Neural progenitor cell (in vitro differentiated cells): ENCODE results near the gene AGTRAP. TPM values are rescaled to one million over a fixed set of nuclear protein-coding genes. Genes with fewer than 3 reads are reported as not detected.

ENCODE experiments used
- DNase-seq: peaks from one replicate; pipeline ENCODE4 v3.0.0-alpha.2; 2016; ENCODE audit warnings: low spot score
- H2AFZ ChIP-seq: fragments of 200-600 bp; sonication (generic); replicated peaks from 2 replicates; pipeline ENCODE4 v1.6.1; 2016; ENCODE audit warnings: antibody characterized with exemption
- H3F3A ChIP-seq: fragments of 200-600 bp; sonication (generic); 2 replicates; pipeline ENCODE4 v1.6.1; 2016; ENCODE audit warnings: antibody characterized with exemption, low read depth
- H3K27ac ChIP-seq: fragments of 200-600 bp; sonication (generic); 2 replicates; pipeline ENCODE4 v1.5.1; 2016; ENCODE audit warnings: mild to moderate bottlenecking
- H3K27me3 ChIP-seq: fragments of 200-600 bp; sonication (generic); 2 replicates; pipeline ENCODE4 v1.6.1; 2016; ENCODE audit warnings: mild to moderate bottlenecking, moderate library complexity
- H3K36me3 ChIP-seq: fragments of 200-600 bp; sonication (generic); 2 replicates; pipeline ENCODE4 v1.5.1; 2016
- H3K4me1 ChIP-seq: fragments of 200-600 bp; sonication (generic); 2 replicates; pipeline ENCODE4 v1.6.1; 2016; ENCODE audit warnings: mixed run types
- H3K4me2 ChIP-seq: fragments of 200-600 bp; sonication (generic); 2 replicates; pipeline ENCODE4 v1.6.1; 2016
- H3K4me3 ChIP-seq: fragments of 200-600 bp; sonication (generic); 2 replicates; pipeline ENCODE4 v1.5.1; 2016
- H3K79me2 ChIP-seq: fragments of 200-600 bp; sonication (generic); 2 replicates; pipeline ENCODE4 v1.6.1; 2016; ENCODE audit warnings: low read depth
- H3K9ac ChIP-seq: fragments of 200-600 bp; sonication (generic); 2 replicates; pipeline ENCODE4 v1.6.1; 2016
- H3K9me3 ChIP-seq: fragments of 200-600 bp; sonication (generic); 2 replicates; pipeline ENCODE4 v1.5.1; 2016; ENCODE audit warnings: low read depth
- H4K20me1 ChIP-seq: fragments of 200-600 bp; sonication (generic); 2 replicates; pipeline ENCODE4 v1.6.1; 2016; ENCODE audit warnings: low read depth
- H3K27ac Mint-ChIP-seq: 3 replicates; pipeline ENCODE4 v1.8.0; 2021; ENCODE audit warnings: mixed read lengths
- H3K27me3 Mint-ChIP-seq: 2 replicates; pipeline ENCODE4 v1.8.0; 2022; ENCODE audit warnings: low read depth, mild to moderate bottlenecking, inconsistent platforms, moderate library complexity, mixed read lengths; ENCODE audit not compliant: insufficient read depth
- H3K36me3 Mint-ChIP-seq: 3 replicates; pipeline ENCODE4 v1.8.0; 2021; ENCODE audit warnings: mixed read lengths
- H3K4me1 Mint-ChIP-seq: 3 replicates; pipeline ENCODE4 v1.8.0; 2021; ENCODE audit warnings: mixed read lengths
- H3K4me3 Mint-ChIP-seq: 3 replicates; pipeline ENCODE4 v1.8.0; 2021; ENCODE audit warnings: mild to moderate bottlenecking, moderate library complexity, mixed read lengths
- H3K9me3 Mint-ChIP-seq: 3 replicates; pipeline ENCODE4 v1.8.0; 2020; ENCODE audit warnings: mixed read lengths
- CTCF ChIP-seq: fragments of 200-600 bp; sonication (generic); IDR thresholded peaks from 2 replicates; pipeline ENCODE4 v1.5.1; 2017; ENCODE audit warnings: antibody characterized with exemption, mild to moderate bottlenecking
- EZH2 ChIP-seq: fragments of 200-600 bp; sonication (generic); IDR thresholded peaks from 2 replicates; pipeline ENCODE4 v1.6.1; 2017; ENCODE audit warnings: antibody characterized with exemption, mild to moderate bottlenecking, moderate library complexity
- EZH2phosphoT487 ChIP-seq: fragments of 200-600 bp; sonication (generic); IDR thresholded peaks from 2 replicates; pipeline ENCODE4 v1.6.1; 2017; ENCODE audit warnings: antibody characterized with exemption
- total RNA-seq: library from RNA; depleted of rRNA; stranded (reverse); fragments of >200 nt; gene quantifications from 2 replicates; pipeline ENCODE4 v1.2.3, GENCODE V29; 2015; ENCODE audit warnings: low replicate concordance

Gene AGTRAP
- total RNA-seq, 1 donor from 2014 or later: 12.4 TPM

- Histone ChIP-seq H3K9ac (no peak overlapping the region), H3K27me3 (no peaks in the 10 kb centered on the region), H3K27ac (no peak overlapping the region), H3K4me3 (no peak overlapping the region), H3F3A (no peaks in the 10 kb centered on the region), H2AFZ (no peak overlapping the region), H3K79me2 (no peaks in the 10 kb centered on the region), H3K36me3 (no peaks in the 10 kb centered on the region), H3K4me1 (no peaks in the 10 kb centered on the region), H4K20me1 (no peaks in the 10 kb centered on the region), H3K9me3 (no peaks in the 10 kb centered on the region), H3K4me2 (no peak overlapping the region)
- Mint-ChIP-seq H3K27ac (no peak overlapping the region), H3K4me3 (no peak overlapping the region), H3K36me3 (no peaks in the 10 kb centered on the region), H3K9me3 (no peaks in the 10 kb centered on the region), H3K27me3 (peaks cover 2% of the 10 kb centered on the region), H3K4me1 (peaks cover 4% of the 10 kb centered on the region)
- TF ChIP-seq EZH2: no peak
- TF ChIP-seq EZH2phosphoT487: no peak
- TF ChIP-seq CTCF: no peak
- DNase-seq: no peak
Observed at GRCh38 chr1:11778336-11778735, 42.4 kb downstream of the AGTRAP start.

GRCh38 chr1:11778844-11779623, 43.1 kb downstream of the AGTRAP start:
- no peaks in the 10 kb centered on the region for H3K4me1 ChIP-seq
- TF ChIP-seq EZH2phosphoT487 (no peak), CTCF (no peak), EZH2 (no peak)
- Mint-ChIP-seq H3K27ac (no peak overlapping the region), H3K4me3 (no peak overlapping the region), H3K36me3 (no peaks in the 10 kb centered on the region), H3K9me3 (no peaks in the 10 kb centered on the region), H3K27me3 (peaks cover 4% of the 10 kb centered on the region), H3K4me1 (peaks cover 4% of the 10 kb centered on the region)
- no peaks in the 10 kb centered on the region for H3K79me2 ChIP-seq
- H3K4me3 ChIP-seq: no peak overlapping the region
- no peak for DNase-seq
- no peaks in the 10 kb centered on the region for H3F3A ChIP-seq
- no peak overlapping the region for H2AFZ ChIP-seq
- H3K27me3 ChIP-seq: no peaks in the 10 kb centered on the region
- no peaks in the 10 kb centered on the region for H4K20me1 ChIP-seq
- H3K27ac ChIP-seq: no peak overlapping the region
- no peak overlapping the region for H3K4me2 ChIP-seq
- no peak overlapping the region for H3K9ac ChIP-seq
- H3K36me3 ChIP-seq: no peaks in the 10 kb centered on the region
- no peaks in the 10 kb centered on the region for H3K9me3 ChIP-seq

GRCh38 chr1:11779715-11780379, 43.9 kb downstream of the AGTRAP start:
- DNase-seq: no peak
- H3K4me2 ChIP-seq: no peak overlapping the region
- no peaks in the 10 kb centered on the region for H3K36me3 Mint-ChIP-seq
- H3K27ac Mint-ChIP-seq: no peak overlapping the region
- H3K36me3 ChIP-seq: no peaks in the 10 kb centered on the region
- peaks cover 4% of the 10 kb centered on the region for H3K27me3 Mint-ChIP-seq
- H3K9me3 Mint-ChIP-seq: no peaks in the 10 kb centered on the region
- peaks cover 1% of the 10 kb centered on the region for H3K4me1 ChIP-seq
- no peak overlapping the region for H3K27ac ChIP-seq
- no peaks in the 10 kb centered on the region for H3K27me3 ChIP-seq
- no peak overlapping the region for H3K9ac ChIP-seq
- TF ChIP-seq CTCF (no peak), EZH2phosphoT487 (no peak), EZH2 (no peak)
- H3K9me3 ChIP-seq: no peaks in the 10 kb centered on the region
- peaks cover 4% of the 10 kb centered on the region for H3K4me1 Mint-ChIP-seq
- H4K20me1 ChIP-seq: no peaks in the 10 kb centered on the region
- H3F3A ChIP-seq: peaks cover 1% of the 10 kb centered on the region
- H3K4me3 ChIP-seq: no peak overlapping the region
- no peak overlapping the region for H3K4me3 Mint-ChIP-seq
- no peaks in the 10 kb centered on the region for H3K79me2 ChIP-seq
- H2AFZ ChIP-seq: no peak overlapping the region
